ENCODE results near the gene CHP2.

DNA sequence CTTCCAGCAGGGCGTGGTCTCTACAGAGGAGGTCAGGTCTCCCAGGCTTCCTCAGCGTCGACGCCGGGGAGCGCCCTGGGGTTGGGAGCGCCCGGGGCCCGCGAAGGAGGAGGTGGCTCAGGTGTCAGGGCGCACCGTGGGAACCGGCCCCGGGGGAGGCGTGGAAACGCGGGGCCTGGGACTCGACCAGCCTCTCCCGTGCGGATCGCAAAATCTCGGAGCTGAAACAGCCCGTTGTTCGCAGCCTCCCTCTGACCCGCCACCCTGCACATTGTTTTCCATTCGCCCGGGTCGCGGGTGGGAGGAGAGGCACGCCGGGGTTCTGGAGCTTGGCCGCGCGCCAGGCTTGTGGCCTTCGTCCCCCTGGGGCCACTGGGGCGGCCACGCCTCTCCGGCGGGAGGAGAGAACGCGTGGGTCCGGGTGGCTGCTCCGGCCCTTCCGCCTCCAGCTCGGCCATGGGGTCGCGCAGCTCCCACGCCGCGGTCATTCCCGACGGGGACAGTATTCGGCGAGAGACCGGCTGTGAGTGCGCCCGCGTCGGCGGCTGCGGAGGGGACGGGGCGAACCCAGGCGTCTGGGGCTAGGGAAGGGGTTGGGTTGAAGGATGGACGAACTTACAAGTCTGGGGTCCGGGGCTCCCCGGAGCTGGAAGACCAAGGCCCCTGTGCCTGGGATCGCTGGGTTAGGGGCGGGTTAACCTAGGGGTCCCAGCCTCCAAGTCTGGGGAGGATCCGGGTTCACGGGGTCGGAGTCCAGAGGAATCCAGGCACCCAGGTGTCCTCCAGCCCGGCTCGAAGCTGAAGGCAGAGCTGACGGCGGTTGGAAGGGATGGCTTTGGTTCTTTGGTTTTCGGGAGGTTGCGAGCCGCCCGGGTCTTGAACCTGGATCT is at the start of gene CHP2:
- TF ChIP-seq EZH2 (IDR thresholded peaks at IDR 0.05; ENCODE audit: borderline replicate concordance, low read length): no peak
- TF ChIP-seq, protein P1, sequence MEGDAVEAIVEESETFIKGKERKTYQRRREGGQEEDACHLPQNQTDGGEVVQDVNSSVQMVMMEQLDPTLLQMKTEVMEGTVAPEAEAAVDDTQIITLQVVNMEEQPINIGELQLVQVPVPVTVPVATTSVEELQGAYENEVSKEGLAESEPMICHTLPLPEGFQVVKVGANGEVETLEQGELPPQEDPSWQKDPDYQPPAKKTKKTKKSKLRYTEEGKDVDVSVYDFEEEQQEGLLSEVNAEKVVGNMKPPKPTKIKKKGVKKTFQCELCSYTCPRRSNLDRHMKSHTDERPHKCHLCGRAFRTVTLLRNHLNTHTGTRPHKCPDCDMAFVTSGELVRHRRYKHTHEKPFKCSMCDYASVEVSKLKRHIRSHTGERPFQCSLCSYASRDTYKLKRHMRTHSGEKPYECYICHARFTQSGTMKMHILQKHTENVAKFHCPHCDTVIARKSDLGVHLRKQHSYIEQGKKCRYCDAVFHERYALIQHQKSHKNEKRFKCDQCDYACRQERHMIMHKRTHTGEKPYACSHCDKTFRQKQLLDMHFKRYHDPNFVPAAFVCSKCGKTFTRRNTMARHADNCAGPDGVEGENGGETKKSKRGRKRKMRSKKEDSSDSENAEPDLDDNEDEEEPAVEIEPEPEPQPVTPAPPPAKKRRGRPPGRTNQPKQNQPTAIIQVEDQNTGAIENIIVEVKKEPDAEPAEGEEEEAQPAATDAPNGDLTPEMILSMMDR (conservative IDR thresholded peaks at IDR 0.05 in 1 of 2, IDR thresholded peaks at IDR 0.05 in 1 of 2; ENCODE audit: extremely low read depth in 1 of 2, insufficient read depth in 1 of 2, low read depth in 1 of 2, low read length in 2 of 2): no peak

All from mammary epithelial cell (primary cell).